GM04503 (cell line): ENCODE data around the gene FLAD1.
"Not testable (repeated sequence)": the region's sequence is repeated elsewhere in the genome, so short reads cannot be mapped to it uniquely, and the experiment has no call there.

Source experiments
- DNase-seq: peaks from one replicate; pipeline ENCODE4 v3.0.0-alpha.2; 2012; ENCODE audit warnings: low read depth

FLAD1 gene

DNA sequence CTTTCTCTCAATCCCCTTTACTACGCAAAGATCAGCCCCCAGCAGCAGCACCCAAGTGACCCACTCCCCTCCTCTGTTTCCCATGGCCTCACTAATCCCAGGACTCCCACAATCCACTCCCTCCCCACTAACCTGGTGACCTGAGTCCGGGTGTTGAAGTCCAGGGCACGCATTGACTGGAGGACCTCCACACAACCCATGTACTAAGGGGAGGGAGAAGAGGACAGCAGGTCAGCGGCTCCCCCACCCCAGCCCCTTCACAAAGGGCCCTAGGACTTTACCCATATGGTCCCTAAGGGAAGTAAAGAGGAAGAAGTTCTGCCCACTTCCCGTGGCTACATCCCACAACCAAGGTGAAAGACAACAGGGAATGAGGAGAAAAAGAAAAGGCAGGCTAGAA, 13.9 kb upstream of the FLAD1 start:
- no peak for DNase-seq

DNA sequence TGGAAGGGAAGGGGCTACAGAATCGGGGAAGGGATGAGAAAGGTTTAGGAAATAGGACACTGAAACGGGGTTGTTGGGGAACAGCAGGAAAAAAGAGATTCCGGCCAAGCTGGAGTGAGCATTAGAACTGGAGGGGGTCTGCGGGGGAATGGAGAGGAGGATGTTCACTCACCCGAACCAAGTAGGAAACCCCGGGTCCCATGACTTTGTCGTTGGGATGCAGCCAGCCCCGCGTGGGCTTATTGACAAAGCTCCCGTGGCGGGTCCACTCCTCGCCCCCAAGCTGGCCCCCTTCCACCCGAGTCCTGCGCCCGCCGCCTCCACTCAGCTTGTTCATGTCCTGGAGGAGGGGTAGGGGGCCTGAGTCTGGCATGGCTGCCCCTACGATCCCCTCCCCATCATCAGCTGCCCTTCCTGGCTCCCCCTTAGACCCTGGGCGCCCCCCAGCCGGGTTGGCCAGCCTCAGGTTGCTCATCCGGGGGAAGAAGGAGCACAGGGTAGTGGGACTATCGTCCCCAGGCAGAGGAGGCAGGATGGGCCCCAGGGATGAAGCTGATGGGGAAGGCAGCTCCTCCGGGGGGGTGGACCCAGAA, 13.2 kb upstream of the FLAD1 start:
- DNase-seq = no peak

DNA sequence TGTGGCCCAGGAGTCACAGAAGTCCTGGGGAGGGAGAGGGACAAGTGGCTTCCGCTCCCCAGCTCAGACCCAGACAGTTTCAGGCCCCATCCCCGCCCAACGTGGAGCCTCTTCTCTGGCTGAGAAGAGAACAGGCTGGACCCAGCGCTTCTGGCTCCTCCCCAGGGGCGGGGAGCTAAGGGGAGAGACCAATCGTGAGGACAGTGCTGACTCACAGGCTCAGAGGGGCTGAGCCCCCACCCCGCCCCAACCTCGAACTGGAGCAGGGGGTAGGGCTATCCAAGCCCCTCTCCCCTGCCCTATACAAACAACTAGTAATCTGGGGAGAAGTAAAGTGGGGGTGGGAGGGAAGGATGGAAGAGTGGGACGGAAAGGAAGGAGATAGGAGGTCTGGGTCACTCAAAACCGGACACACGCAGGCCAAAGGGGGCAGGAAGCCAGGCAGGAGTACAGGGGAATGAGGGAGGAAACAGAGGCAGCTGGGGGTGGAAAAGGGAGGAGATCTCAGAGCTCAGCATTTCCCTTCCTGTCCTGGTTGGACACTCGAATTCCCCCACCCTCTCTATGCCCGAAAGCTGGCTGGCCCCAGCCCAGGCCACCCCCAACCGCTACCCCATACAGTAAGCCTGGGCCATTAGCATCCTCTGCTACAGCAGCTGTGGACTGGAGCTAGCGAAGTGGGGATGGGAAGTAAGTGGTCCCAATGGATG, 12.4 kb upstream of the FLAD1 start, which contains the start of gene SHC1:
Gene SHC1, minus strand, starts transcription at position 117 of the 710 bp plus-strand sequence. CDS start 221 bp downstream, outside the sequence.
- peak; percentile 84 for DNase-seq

DNA sequence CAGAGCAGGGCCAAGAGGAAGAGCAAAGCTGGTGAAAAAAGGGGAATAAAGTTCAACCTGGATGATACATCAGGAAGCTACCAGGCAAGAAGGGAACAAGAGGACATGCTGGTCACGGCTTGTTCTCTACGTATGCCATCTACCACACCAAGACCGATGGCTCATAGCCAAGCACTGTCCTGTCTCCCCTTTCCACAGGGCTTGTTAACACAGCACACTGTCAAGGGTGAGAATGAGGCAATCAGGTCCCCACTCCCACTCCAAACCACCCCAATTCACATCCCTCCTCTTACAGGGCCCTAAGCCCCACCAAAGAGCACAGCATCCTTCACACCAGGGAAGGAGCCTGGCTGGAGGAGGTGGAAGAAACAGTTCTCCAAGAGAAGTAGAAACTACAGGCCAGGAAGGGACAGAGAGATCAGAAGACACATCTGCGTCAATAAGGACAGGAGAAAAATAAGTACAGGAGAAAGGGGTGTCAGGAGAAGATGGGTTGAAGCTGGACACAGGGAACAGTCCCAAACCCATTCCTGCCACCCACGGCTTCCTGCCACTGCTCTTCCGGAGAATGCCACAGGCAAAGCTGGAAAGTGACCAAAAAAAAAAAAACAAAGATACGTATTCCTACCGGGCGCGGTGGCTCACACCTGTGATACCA, 11.7 kb upstream of the FLAD1 start:
- DNase-seq = no peak

DNA sequence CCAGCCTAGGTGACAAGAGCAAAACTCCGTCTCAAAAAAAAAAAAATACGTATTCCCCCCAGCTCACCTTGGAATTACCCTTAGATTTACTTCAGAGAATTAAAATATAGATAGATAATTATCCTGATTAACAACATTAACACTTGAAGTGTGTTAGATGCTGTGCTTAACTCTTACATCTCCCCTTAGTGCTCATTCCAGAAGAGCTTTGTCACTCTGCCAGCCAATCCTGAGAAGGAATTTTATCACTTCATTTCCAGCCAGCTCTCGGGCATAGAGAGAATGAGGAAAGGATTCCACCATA, 11.0 kb upstream of the FLAD1 start:
- DNase-seq = no peak

DNA sequence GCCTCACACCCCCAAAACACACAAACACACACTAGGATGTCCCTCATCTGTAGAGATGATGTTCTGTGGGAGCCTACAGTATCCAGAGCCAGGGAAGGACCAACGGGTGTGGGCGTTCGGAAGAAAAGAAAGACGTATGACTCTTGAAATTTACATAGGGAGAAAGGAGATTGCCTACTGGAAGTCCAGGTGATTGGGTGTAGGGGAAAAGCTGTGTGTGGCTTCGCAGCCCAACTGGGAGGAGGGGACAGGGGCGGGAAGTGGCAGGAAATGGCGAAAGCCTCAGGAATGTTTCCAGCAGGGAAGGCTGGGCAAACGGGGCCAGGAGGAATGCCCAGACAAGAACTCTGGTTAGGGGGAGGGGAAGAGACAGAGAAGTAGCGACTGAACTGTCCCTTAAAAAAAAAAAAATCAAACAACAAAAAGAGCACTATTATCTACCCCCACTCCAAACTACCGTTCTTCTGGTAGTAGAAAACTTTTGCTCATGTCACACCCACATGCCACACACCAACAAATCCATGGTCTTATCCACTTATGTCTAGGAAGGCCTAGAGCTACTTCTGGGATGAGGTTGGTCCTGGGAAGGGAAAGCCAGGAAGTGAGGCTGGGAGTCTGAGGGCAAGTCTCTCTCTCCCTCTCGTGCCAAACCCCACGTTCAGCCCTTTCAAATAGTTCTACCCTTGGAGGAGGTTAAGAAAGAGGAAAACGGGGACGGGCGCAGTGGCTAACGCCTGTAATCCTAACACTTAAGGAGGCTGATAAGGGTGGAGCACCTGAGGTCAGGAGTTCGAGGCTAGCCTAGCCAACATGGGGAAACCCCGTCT, 10.4 kb upstream of the FLAD1 start:
- peak; percentile 85 for DNase-seq

DNA sequence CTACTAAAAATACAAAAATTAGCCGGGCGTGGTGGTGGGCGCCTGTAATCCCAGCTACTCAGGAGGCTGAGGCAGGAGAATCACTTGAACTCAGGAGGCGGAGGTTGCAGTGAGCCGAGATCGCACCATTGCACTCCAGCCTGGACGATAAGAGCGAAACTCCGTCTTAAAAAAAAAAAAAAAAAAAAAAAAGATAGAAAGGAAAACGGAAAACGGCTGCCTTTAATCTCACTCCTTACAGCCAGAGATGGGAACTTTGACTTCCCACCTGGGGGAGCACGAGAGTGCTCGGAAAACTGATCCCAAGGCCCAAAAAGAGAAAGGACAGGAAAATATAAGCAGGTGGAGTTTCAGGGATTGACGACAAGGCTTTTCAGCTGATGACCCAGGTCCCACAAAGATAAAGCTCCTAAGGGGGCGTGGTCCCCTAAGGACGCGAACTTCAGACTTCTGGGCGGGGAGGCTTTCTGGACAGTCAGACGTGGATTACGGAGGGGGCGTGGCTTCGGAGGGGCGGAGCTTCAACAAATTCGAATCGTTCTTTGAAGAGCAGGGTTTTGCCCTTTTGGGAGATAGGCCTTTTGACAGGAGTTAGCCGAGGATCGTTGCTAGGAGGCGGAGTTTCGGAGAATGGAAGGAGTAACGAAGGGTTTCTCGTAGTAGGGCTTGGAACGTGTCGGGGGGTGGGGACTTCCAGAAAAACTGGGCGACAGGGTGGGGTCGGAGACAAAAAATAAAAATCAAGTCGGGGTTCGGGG, 9.6 kb upstream of the FLAD1 start:
- DNase-seq = peak; percentile 93

DNA sequence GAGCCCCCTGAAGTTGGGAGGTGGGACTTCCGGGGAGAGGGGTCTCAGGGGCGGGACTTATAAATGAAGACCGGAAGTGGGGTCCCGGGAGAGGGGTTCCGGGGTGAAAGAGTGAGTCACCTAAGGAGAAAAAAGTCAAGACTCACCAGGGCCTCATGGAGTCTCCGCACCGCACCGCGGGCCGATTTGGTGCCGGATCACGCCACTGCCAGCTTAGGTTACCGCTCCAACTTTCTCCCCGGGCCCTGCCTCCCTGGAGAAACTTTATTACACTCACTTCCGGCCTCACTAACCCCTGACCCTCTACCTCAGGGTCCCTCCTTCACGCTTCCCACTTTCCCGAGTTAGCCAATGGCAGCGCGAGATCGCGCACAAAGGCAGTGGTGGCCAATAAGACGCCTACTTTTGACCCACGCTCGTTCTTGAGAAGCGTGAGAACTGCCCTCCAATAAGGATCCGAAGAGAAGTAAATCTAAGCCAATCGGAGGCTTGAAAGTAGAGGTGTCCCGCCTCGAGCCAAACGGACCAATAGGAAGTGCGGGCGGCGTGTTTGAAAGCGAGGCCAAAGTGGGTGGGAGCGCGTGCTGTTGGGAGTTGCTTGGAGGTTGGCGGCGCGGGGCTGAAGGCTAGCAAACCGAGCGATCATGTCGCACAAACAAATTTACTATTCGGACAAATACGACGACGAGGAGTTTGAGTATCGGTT, 8.9 kb upstream of the FLAD1 start, which contains the start of gene CKS1B:
Gene CKS1B, plus strand, starts transcription at position 580 of the 706 bp plus-strand sequence. Its CDS starts 65 bp downstream, at position 645.
- DNase-seq = peak; percentile 100

DNA sequence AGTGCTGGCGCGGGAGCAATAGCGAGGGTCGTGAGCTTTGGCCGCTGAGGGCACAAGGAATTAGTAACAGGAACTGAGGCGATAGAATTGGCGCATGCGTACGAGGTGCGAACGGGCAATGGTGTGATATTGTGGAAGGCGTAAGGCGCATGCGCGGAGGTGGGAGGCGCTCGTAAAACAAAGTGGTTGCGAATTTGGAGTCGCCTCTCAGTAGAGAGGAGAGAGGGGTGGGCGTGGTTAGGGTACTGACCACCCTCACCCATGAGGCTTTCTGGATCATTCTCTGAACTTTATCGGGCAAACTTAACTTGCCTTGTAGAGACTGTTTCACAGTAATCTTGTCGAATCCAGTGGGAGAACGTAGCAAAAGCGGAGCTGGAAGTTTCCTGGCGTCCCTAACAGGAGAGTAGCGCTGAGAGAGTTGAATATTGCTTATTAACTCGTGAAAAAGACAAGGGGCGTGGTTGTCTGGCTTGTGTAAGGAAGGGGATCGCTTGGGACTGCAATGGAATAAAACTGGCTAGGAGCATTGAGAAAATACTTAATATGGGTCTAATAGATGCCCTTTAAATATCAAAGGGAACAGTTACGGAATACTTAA, 8.2 kb upstream of the FLAD1 start:
- DNase-seq = peak; percentile 76

DNA sequence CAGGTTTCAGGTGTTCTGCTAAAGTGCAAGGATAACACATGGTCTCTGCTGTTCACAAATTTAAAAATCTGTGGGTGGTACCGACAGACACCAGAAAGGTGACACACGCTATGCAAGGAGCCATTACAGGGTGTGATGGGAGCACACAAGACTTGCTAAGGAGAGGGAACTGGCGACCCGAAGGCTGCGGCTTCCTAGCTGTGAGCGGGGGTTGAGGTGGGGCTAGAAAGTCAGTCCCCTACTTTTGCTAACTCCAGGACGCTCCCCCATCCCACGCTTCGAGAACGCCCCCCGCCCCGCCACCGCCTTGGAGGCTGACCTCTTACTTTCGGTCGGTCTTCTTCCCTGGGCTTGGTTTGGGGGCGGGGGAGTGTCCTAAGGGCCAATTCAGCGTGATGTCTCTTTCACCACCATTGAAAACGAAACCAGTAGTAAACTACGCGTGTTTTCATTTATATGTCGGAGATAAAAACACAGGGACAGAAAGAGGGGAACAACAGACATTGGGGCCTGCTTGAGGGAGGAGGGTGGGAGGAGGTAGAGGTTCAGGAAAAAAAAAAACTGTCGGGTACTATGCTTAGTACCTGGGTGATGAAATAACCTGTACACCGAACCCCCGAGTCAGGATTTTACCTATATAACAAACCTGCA, 7.6 kb upstream of the FLAD1 start:
- DNase-seq = no peak

DNA sequence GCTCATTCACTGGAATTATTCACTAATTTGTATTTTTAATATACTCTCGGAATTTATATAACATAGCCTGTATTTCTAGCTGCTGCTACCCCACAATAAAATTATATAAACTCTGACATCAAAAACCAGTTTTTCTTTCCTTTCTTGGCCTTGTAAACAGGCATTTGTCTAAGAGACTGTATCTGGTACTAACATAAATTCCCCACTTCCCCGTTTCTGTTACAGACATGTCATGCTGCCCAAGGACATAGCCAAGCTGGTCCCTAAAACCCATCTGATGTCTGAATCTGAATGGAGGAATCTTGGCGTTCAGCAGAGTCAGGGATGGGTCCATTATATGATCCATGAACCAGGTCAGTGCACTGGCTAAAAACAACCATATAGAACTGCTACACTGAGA, 5.4 kb upstream of the FLAD1 start:
- DNase-seq = not testable (repeated sequence)

DNA sequence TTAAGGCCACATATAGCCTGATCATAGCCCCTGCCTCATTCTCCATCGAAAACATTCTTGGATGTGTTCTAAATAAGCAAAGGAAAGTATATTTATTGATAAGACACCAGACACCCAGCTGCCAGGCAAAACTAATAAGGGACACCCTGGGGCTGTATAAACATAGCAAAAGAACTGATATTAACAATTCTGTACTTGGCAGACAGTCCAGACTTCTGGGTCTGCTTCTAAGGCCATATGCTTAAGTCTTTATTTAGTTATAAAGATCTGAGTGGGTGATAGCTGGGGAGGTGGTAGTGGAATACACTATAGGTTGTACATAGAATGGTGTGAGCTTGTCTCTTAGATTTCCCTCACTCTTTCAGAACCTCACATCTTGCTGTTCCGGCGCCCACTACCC, 4.8 kb upstream of the FLAD1 start:
- no peak for DNase-seq

DNA sequence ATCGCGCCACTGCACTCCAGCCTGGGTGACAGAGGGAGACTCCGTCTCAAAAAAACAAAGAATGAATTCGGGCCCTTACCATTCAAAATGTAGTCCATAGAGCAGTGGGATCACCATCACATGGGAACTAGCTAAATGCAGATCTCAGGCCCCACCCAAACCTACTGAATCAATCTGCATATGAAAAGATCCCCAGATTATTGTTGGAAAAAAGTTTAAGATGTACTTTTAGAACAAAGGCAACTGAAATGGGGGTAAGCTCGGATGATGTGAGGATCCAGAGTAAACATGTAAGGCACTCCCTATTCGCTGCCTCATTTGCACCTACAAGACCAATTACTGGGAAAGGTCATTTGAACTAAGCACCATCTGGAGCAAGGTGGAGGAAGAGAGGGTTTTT, 803 bp upstream of the FLAD1 start:
- DNase-seq = no peak

DNA sequence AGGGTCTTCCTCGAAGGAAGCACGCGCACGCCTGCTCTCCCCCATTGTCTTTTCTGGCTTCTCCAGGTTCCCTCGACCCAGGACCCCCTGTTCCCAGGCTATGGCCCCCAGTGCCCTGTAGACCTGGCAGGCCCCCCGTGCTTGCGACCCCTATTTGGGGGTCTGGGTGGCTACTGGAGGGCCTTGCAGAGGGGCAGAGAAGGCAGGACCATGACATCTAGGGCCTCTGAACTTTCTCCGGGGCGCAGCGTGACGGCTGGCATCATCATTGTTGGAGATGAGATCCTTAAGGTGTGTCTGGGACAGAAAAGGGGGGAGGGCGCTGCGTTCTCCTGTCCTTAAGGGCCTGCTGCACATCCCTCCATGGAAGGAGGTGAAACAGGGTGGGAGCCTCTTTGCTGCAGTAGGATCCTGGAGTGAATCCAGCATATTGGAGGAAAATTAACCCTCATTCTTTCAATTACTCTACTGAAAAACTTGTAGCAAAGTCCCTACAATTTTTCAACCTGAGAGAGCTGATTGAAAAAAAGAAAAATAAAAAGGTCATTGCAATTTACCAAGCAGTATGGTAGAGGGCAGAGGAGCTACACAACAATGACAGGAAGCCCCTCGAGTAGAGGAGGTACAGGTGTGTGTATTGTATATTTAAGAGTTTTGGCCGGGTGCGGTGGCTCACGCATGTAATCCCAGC, 777 bp downstream of the FLAD1 start:
- no peak for DNase-seq

DNA sequence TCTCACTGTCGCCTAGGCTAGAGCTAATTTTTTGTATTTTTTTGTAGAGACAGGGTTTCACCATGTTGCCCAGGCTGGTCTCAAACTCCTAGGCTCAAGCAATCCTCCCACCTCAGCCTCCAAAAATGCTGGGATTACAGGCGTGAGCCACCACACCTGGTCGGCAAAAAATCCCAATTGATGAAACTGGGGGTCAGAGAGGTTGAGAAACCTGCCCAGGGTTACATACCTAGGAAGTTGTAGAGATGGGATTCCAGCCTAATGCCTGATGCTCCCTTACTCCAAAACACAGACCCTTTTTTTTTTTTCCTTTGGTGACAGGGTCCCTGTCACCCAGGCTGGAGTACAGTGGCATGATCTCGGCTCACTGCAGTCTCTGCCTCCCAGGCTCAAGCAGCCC, 3.6 kb downstream of the FLAD1 start:
- DNase-seq = not testable (repeated sequence)

DNA sequence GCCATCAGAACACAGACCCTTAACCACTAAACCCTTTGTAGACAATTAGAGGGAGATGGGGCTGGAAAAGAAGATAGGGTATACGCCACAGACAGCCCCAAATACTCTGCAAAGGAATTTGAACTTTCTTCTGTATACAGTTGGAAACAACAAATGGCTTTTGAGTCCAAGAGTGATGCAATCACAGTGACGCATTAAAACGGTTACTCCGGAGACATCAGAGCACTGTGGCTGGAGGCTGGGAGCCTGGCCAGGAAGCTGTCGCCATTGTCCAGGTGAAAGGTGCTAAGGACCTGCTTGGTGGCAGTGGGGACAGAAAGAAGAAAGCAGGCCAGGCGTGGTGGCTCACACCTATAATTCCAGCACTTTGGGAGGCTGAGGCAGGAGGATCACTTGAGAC, 4.2 kb downstream of the FLAD1 start:
- DNase-seq = no peak

DNA sequence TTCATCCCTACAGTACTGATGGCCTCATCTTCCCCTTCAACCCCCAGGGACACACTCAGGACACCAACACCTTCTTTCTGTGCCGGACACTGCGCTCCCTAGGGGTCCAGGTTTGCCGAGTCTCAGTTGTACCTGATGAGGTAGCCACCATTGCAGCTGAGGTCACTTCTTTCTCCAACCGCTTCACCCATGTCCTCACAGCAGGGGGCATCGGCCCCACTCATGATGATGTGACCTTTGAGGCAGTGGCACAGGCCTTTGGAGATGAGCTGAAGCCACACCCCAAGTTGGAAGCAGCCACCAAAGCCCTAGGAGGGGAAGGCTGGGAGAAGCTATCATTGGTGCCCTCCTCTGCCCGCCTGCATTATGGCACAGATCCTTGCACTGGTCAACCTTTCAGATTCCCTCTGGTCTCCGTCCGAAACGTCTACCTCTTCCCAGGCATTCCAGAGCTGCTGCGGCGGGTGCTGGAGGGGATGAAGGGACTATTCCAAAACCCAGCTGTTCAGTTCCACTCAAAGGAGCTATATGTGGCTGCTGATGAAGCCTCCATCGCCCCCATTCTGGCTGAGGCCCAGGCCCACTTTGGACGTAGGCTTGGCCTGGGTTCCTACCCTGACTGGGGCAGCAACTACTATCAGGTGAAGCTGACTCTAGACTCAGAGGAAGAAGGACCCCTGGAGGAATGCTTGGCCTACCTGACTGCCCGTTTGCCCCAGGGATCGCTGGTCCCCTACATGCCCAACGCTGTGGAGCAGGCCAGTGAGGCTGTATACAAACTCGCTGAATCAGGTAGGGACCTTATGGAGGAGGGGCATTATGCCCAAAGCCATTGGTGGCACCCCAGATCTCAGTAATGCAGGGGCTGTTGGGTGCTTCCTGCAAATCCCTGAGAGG, 5.2 kb downstream of the FLAD1 start:
- no peak for DNase-seq

DNA sequence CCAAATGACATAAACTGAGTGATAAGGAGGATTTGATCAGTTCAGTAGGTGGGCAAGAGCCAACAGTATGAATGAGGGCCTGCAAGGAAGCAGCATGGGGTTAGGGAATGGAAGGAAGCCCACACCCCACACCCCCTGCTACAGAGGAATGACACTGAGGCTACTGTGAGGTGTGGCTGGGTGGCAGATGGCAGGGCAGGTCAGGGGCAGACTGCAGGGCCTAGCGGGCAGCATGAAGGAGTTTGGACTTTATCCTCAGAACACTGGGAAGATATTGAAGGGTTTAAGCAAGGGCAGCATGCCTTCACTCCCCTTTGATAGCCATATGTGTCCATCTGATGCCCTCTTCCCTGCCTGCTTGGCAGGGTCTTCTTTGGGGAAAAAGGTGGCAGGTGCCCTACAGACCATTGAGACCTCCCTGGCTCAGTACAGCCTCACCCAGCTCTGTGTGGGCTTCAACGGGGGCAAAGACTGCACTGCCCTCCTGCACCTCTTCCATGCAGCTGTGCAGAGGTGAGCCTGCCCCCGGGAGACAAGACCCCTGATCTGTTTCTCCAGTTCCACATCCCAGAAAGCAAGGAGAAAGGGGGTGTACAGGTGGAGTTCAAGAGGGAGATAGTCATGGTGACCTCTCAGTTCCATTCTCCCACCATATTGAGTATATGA, 6.2 kb downstream of the FLAD1 start:
- no peak for DNase-seq
